ENCODE measurements around the gene CABP2.

- no peak for TF ChIP-seq EGR1 (IDR thresholded peaks at IDR 0.05)
- no peak for TF ChIP-seq REST (IDR thresholded peaks at IDR 0.05; ENCODE audit: low read depth)
- TF ChIP-seq NFIC (IDR thresholded peaks at IDR 0.05) = no peak
- no peak for TF ChIP-seq CEBPB (IDR thresholded peaks at IDR 0.05)
- TF ChIP-seq TAF1 (IDR thresholded peaks at IDR 0.05; ENCODE audit: low read depth) = no peak
Measured at GRCh38 chr11:67543585-67543984, 20.3 kb upstream of the CABP2 start.
